Endothelial cell of umbilical vein (primary cell): ENCODE results near the gene KDM4B. TPM values are rescaled to one million over a fixed set of nuclear protein-coding genes. Genes with fewer than 3 reads are reported as not detected.

Experiments
- BruUV-seq: library from RNA; stranded (reverse); fragments of 400-500 nt; replicated peaks from 2 replicates; lab custom pipeline; 2021; lab: Mats Ljungman, UMichigan
- CTCF ChIA-PET: fragments of 300-600, 350-600 bp; sonication (Branson Sonifier 250); formaldehyde crosslinking; loops from one replicate; lab custom pipeline; 2021; ENCODE audit warnings: antibody characterized with exemption, inconsistent platforms; lab: Charles Lee
- POLR2A ChIA-PET: fragments of 300-600, 350-600 bp; sonication (Branson Sonifier 250); formaldehyde crosslinking; loops from one replicate; lab custom pipeline; 2021; ENCODE audit warnings: antibody characterized with exemption, inconsistent platforms; lab: Charles Lee
- DNase-seq: peaks from one replicate; pipeline ENCODE4 v3.0.0-alpha.2; 2011; ENCODE audit warnings: low read depth, low spot score
- FAIRE-seq: peaks from 2 replicates; lab custom pipeline; 2011; peaks lifted over from hg19 to GRCh38; lab: Jason Lieb, UNC
- H2AFZ ChIP-seq: 2 replicates; pipeline ENCODE4 v1.6.0; 2012; ENCODE audit warnings: low read depth, low read length, control low read depth, inconsistent platforms
- H3K27ac ChIP-seq: 2 replicates; pipeline ENCODE4 v1.5.1; 2011; ENCODE audit warnings: low read depth, mild to moderate bottlenecking, control low read depth, low read length, moderate library complexity; ENCODE audit not compliant: insufficient read depth
- H3K27me3 ChIP-seq, 2 experiments: 2 replicates each; pipeline versions ENCODE4 v1.6.0 to v1.6.1; 2011; ENCODE audit warnings: low read length in 2 of 2, mixed read lengths in 1 of 2; ENCODE audit not compliant: control insufficient read depth in 2 of 2, insufficient read depth in 2 of 2
- H3K36me3 ChIP-seq, 2 experiments: 2 replicates in 1 of 2; 3 replicates in 1 of 2; pipeline ENCODE4 v1.5.1; 2011; ENCODE audit warnings: low read length in 2 of 2, mild to moderate bottlenecking in 1 of 2, moderate library complexity in 1 of 2; ENCODE audit not compliant: control insufficient read depth in 2 of 2, insufficient read depth in 2 of 2; ENCODE audit errors: extremely low read depth in 1 of 2
- H3K4me1 ChIP-seq: 3 replicates; pipeline ENCODE4 v1.5.1; 2011; ENCODE audit warnings: mild to moderate bottlenecking, low read length; ENCODE audit not compliant: control insufficient read depth, insufficient read depth; ENCODE audit errors: extremely low read depth
- H3K4me2 ChIP-seq: 2 replicates; pipeline ENCODE4 v1.6.1; 2011; ENCODE audit warnings: low read length, control low read depth, mixed read lengths; ENCODE audit not compliant: insufficient read depth
- H3K4me3 ChIP-seq, 3 experiments: fragments of 200-600 bp in 1 of 3; sonication (generic), shearing (Covaris generic) in 1 of 3; replicated peaks in 1 of 3; 2 replicates each; pipeline ENCODE4 v1.5.1; 2011 to 2016; ENCODE audit warnings: control low read depth in 3 of 3, low read length in 3 of 3, mild to moderate bottlenecking in 2 of 3, inconsistent platforms in 1 of 3, low read depth in 1 of 3, moderate library complexity in 1 of 3; ENCODE audit not compliant: insufficient read depth in 1 of 3
- H3K79me2 ChIP-seq: 2 replicates; pipeline ENCODE4 v1.6.0; 2012; ENCODE audit warnings: low read length, inconsistent platforms; ENCODE audit not compliant: control insufficient read depth, insufficient read depth
- H3K9ac ChIP-seq: replicated peaks from 2 replicates; pipeline ENCODE3; 2011; ENCODE audit warnings: low read length, control low read depth; ENCODE audit not compliant: insufficient read depth; ENCODE audit errors: extremely low read depth
- H3K9me1 ChIP-seq: replicated peaks from 3 replicates; pipeline ENCODE4 v1.6.0; 2011; ENCODE audit warnings: mild to moderate bottlenecking, low read length; ENCODE audit not compliant: control insufficient read depth, insufficient read depth; ENCODE audit errors: extremely low read depth
- H3K9me3 ChIP-seq: replicated peaks from 2 replicates; pipeline ENCODE4 v1.5.1; 2012; ENCODE audit warnings: low read length, inconsistent platforms; ENCODE audit not compliant: control insufficient read depth, insufficient read depth
- H4K20me1 ChIP-seq: replicated peaks from 2 replicates; pipeline ENCODE3; 2011; ENCODE audit warnings: mild to moderate bottlenecking, low read length; ENCODE audit not compliant: control insufficient read depth, insufficient read depth; ENCODE audit errors: extremely low read depth
- CTCF ChIP-seq, 2 donors: IDR thresholded peaks; 1 replicate in 1 of 2; 2 replicates in 1 of 2; pipeline ENCODE4 v1.5.1; 2011; ENCODE audit warnings: low read length in 2 of 2, mild to moderate bottlenecking in 2 of 2, moderate library complexity in 2 of 2, control low read depth in 1 of 2, inconsistent platforms in 1 of 2, low read depth in 1 of 2; ENCODE audit not compliant: insufficient read depth in 1 of 2; ENCODE audit errors: extremely low read depth in 1 of 2
- EZH2 ChIP-seq: IDR thresholded peaks from 2 replicates; pipeline ENCODE4 v1.6.1; 2012; ENCODE audit warnings: borderline replicate concordance, low read depth, mild to moderate bottlenecking, moderate library complexity, low read length, inconsistent platforms; ENCODE audit not compliant: severe bottlenecking
- FOS ChIP-seq: IDR thresholded peaks from 2 replicates; pipeline ENCODE4 v1.6.1; 2011; ENCODE audit warnings: mild to moderate bottlenecking, low read length, moderate library complexity, borderline replicate concordance; ENCODE audit not compliant: insufficient read depth
- GATA2 ChIP-seq: IDR thresholded peaks from 2 replicates; pipeline ENCODE4 v1.7.0; 2011; ENCODE audit warnings: low read depth, mild to moderate bottlenecking, moderate library complexity, mixed read lengths, low read length; ENCODE audit not compliant: insufficient read length, insufficient read depth
- JUN ChIP-seq: IDR thresholded peaks from 2 replicates; pipeline ENCODE4 v1.6.1; 2011; ENCODE audit warnings: borderline replicate concordance, low read depth; ENCODE audit not compliant: insufficient read length, insufficient read depth
- MAX ChIP-seq: IDR thresholded peaks from 2 replicates; pipeline ENCODE4 v1.6.1; 2011; ENCODE audit not compliant: insufficient read depth, insufficient read length
- MYC ChIP-seq: IDR thresholded peaks from one replicate; pipeline ENCODE4 v1.6.1; 2011; ENCODE audit warnings: mild to moderate bottlenecking, low read depth, low read length
- POLR2A ChIP-seq: IDR thresholded peaks from 2 replicates; pipeline ENCODE4 v1.6.1; 2012; ENCODE audit warnings: low read depth, mild to moderate bottlenecking, control low read depth, low read length
- POLR2AphosphoS5 ChIP-seq: IDR thresholded peaks from 2 replicates; pipeline ENCODE4 v1.6.1; 2012; ENCODE audit warnings: low read depth, mild to moderate bottlenecking, control low read depth, low read length, moderate library complexity; ENCODE audit not compliant: insufficient read depth
- dilution Hi-C: fragments of 300-500 bp; cut with MboI; formaldehyde crosslinking; loops from one replicate; pipeline ENCODE4 v1.15.0; 2019; ENCODE audit warnings: low sequenced_read_pairs; ENCODE audit not compliant: extremely low pct_ligation_motif_present
- intact Hi-C: fragments of 100-400 bp; cut with micrococcal nuclease; formaldehyde crosslinking; loops from one replicate; pipeline ENCODE4 v1.10.0; 2022
- polyA plus RNA-seq, 4 experiments: library from polyadenylated mRNA; depleted of rRNA in 3 of 4; stranded (reverse) in 3 of 4; unstranded in 1 of 4; fragments of >200 nt; gene quantifications; 2 replicates each; pipeline versions ENCODE4 v1.2.1 to v1.2.3, GENCODE V29; 2011 to 2012; ENCODE audit warnings: missing spikeins in 1 of 4
- total RNA-seq: library from RNA; stranded (reverse); gene quantifications from 2 replicates; pipeline ENCODE4 v1.2.3, GENCODE V29; 2021

The KDM4B gene
- total and polyA plus RNA-seq, 2 donors (not counting 3 experiments of a cell fraction or from before 2014, with no cell fraction given), result 12.4 to 37.2 TPM

- Histone ChIP-seq H3K4me1 (no peaks in the 10 kb centered on the region), H3K27ac (no peak overlapping the region), H3K4me3 (no peak overlapping the region), H3K27me3 (no peaks in the 10 kb centered on the region), H3K9me1 (no peaks in the 10 kb centered on the region), H4K20me1 (no peaks in the 10 kb centered on the region), H3K36me3 (peaks cover 3 to 4% of the 10 kb centered on the region in 2 experiments), H2AFZ (no peak overlapping the region), H3K4me2 (no peak overlapping the region), H3K79me2 (no peaks in the 10 kb centered on the region), H3K9me3 (no peaks in the 10 kb centered on the region), H3K9ac (no peak overlapping the region)
- ChIA-PET POLR2A (no interaction called here), CTCF (interaction anchor here (0.7 kb wide), 1 partner anchor 70 kb away, joined by 3 read pairs; no protein-coding TSS in a partner anchor)
- dilution Hi-C loops, result no loop called here
- BruUV-seq, result no TSS peak
- intact Hi-C loops, result no loop called here
- FAIRE-seq (no peak), DNase-seq (no peak)
- TF ChIP-seq POLR2AphosphoS5 (no peak), FOS (no peak), JUN (no peak), POLR2A (no peak), CTCF (IDR thresholded peaks at IDR 0.05; ENCODE audit: extremely low read depth in 1 of 2, insufficient read depth in 1 of 2, low read depth in 1 of 2, low read length in 2 of 2) (no peak), EZH2 (no peak), MYC (no peak), GATA2 (no peak), MAX (no peak)
Measured at GRCh38 chr19:5108866-5109265, 140.0 kb downstream of the KDM4B start.
